Skin epidermis (tissue), 12 donors: ENCODE measurements around the gene NFE2L3.
"Not testable (repeated sequence)": the region's sequence is repeated elsewhere in the genome, so short reads cannot be mapped to it uniquely, and the experiment has no call there.

ENCODE experiments used
- H3K27ac ChIP-seq, 21 experiments: fragments of 200-600 bp; sonication (generic) in 11 of 21; one replicate each; pipeline ENCODE4 v1.5.0; 2020; ENCODE audit warnings: mild to moderate bottlenecking in 3 of 21, inconsistent platforms in 2 of 21, moderate library complexity in 2 of 21
- H3K4me3 ChIP-seq, 7 experiments: fragments of 200-600 bp; sonication (generic) in 2 of 7; one replicate each; pipeline ENCODE4 v1.5.0; 2020; ENCODE audit warnings: inconsistent platforms in 2 of 7, mild to moderate bottlenecking in 2 of 7, moderate library complexity in 1 of 7

The NFE2L3 gene

DNA sequence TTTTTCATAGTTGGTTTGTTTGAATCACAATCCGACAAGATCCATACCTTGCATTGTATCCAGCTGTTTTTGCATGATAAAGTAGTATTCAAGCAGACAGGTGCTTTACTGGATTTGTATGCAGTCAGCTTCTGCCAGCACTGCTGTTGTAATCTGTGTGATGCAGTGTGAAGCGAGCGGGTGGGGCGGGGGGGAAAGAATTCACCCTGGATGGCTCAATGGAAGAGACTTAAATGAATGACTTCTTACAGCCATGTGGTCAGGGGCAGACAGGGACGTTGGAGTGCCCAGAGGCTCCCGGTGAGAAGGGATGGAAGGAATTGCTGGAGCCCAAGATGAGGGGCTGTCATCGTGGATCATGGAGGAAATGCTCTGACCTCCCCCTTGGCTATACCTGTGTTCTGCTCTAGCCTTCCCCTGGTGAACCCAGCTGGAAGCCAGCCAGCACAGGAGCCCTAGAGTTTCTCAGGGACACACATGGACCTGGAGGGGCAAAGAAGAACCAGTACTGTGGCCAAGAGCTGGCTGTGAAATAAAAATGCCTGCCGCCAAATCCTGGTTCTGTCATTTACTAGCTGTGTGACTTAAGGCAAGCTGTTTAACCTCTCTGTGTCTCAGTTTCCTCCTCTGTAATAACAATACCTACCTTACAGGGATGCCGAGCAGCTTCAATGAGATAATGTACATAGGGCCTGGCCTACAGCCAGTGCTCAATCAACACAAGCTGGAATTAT, 14.1 kb downstream of the NFE2L3 start:
- H3K27ac ChIP-seq, result peak overlapping the region in 8 of 21 experiments; percentile 10 to 45 (median 38)
- H3K4me3 ChIP-seq, result no peak overlapping the region

DNA sequence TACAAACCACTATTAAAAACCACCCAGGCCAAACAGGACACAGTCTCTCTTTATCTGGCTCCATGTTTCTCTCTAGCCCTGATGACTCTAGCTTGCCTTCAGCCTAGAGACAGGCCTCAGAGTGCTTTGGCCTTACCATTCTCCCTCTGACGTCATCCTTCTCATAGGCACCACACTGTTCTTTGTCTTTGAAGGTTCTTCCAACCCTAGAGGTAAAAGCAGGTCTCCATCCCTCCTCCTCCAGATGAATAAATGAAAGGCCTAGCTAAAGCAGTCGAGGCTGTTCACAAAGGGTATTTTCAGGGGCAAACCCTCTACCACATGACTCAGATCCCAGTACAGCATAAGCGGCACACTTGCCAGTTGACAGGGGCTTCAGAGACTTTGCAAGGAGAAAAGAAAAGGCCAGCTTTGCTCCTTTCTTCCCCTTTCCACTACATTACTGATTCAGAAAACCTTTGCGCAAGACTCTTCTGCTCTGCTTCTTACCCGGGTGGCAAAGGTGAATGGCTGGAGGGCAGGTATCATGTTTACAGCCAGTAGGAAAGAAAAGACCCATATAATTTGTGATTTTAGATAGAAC, 14.8 kb downstream of the NFE2L3 start:
- H3K27ac ChIP-seq, result peak overlapping the region in 12 of 21 experiments; percentile 10 to 56 (median 36)
- no peak overlapping the region for H3K4me3 ChIP-seq

- Histone ChIP-seq H3K4me3 (no peak overlapping the region), H3K27ac (peak overlapping the region in 9 of 21 experiments; percentile 11 to 56 (median 37))
These were observed 15.4 kb downstream of the NFE2L3 start for GRCh38 chr7:26167303-26167934.

- H3K27ac ChIP-seq, result no peak overlapping the region
- no peak overlapping the region for H3K4me3 ChIP-seq
These were observed 16.5 kb downstream of the NFE2L3 start for GRCh38 chr7:26168458-26169023.

DNA sequence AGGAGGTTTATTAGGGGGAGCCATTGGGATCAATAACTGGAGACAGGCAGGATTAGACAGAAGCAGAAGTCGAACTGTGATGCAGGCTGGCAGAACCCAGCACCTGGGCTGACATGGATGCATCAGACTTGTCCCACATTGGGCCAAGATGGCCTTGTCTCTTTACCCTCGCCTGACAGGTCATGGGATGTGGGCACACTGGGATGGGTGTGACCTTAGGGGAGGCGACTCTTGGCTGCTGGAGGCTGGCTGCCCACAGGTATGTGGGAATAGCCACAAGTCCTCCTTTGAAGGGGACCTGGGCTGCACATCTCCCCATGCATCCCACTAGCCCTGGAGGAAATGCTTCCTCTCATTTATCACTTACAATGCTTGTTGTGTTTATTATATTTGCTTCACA, 17.3 kb downstream of the NFE2L3 start:
- H3K27ac ChIP-seq, result no peak overlapping the region
- no peak overlapping the region for H3K4me3 ChIP-seq

DNA sequence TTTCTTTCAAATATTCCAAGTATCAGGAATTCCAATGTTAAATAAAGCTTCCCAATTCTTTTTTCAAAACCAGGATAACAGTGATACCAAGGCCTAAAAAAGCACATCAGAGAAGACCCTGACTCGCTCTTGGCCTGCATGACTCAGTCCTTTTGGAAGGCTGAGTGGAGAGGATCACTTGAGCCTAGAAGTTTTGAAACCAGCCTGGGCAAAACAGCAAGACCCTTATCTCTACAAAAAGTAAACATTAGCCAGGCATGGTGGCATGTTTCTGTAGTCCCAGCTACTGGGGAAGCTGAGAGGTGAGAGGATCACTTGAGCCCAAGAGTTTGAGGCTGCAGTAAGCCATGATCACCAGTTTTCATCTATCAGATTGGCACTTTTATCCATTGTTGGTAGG, 18.7 kb downstream of the NFE2L3 start:
- no peak overlapping the region for H3K27ac ChIP-seq
- H3K4me3 ChIP-seq, result no peak overlapping the region

GRCh38 chr7:26171601-26172000, 19.6 kb downstream of the NFE2L3 start:
- Histone ChIP-seq H3K4me3 (no peak overlapping the region), H3K27ac (no peak overlapping the region)

GRCh38 chr7:26172048-26172447, 20.1 kb downstream of the NFE2L3 start:
- Histone ChIP-seq H3K27ac (no peak overlapping the region), H3K4me3 (no peak overlapping the region)

DNA sequence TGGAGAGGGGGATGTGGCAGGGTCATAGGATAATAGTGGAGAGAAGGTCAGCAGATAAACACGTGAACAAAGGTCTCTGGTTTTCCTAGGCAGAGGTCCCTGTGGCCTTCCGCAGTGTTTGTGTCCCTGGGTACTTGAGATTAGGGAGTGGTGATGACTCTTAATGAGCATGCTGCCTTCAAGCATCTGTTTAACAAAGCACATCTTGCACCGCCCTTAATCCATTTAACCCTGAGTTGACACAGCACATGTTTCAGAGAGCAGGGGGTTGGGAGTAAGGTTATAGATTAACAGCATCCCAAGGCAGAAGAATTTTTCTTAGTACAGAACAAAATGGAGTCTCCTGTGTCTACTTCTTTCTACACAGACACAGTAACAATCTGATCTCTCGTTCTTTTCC, 23.9 kb downstream of the NFE2L3 start:
- H3K27ac ChIP-seq, H3K4me3 ChIP-seq: not testable (repeated sequence)

DNA sequence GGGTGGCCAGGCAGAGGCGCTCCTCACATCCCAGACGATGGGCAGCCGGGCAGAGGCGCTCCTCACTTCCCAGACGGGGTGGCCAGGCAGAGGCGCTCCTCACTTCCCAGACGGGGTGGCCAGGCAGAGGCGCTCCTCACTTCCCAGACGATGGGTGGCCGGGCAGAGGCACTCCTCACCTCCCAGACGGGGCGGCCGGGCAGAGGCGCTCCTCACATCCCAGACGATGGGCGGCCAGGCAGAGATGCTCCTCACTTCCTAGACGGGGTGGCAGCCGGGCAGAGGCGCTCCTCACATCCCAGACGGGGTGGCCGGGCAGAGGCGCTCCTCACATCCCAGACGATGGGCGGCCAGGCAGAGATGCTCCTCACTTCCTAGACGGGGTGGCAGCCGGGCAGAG, 24.7 kb downstream of the NFE2L3 start:
- not testable (repeated sequence) for H3K4me3 ChIP-seq, H3K27ac ChIP-seq

DNA sequence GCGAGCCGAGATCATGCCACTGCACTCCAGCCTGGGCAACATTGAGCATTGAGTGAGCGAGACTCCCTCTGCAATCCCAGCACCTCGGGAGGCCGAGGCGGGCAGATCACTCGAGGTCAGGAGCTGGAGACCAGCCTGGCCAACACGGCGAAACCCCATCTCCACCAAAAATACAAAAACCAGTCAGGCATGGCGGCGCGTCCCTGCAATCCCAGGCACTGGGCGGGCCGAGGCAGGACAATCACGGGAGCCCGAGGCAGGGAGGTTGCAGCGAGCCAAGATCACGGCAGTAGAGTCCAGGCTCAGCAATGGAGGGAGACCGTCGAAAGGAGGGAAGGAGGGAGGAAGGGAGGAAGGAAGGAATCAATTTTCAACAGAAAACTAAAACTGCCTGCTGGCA, 25.3 kb downstream of the NFE2L3 start:
- H3K4me3 ChIP-seq, result not testable (repeated sequence)

GRCh38 chr7:26178272-26178960, 26.4 kb downstream of the NFE2L3 start:
- Histone ChIP-seq H3K4me3 (no peak overlapping the region), H3K27ac (no peak overlapping the region)

More for the DNA sequence above, 25.3 kb downstream of the NFE2L3 start:
- H3K27ac ChIP-seq, result not testable (repeated sequence)

DNA sequence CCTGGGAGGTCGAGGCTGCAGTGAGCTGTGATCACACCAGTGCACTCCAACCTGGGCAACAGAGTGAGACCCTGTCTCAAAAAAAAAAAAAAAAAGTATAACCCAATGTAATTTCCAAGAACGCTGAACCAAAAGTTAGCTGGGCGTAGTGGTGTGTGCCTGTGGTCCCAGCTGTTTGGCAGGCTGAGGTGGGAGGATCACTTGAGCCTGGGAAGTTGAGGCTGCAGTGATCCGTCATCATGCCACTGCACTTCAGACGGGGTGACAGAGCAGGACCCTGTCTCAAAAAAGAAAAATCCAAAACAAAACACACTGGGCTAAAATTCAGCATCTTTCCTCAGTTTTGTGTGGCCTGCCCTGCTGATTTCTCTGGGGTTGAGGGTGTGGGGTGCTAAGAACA, 27.4 kb downstream of the NFE2L3 start:
- Histone ChIP-seq H3K4me3 (no peak overlapping the region), H3K27ac (no peak overlapping the region)

DNA sequence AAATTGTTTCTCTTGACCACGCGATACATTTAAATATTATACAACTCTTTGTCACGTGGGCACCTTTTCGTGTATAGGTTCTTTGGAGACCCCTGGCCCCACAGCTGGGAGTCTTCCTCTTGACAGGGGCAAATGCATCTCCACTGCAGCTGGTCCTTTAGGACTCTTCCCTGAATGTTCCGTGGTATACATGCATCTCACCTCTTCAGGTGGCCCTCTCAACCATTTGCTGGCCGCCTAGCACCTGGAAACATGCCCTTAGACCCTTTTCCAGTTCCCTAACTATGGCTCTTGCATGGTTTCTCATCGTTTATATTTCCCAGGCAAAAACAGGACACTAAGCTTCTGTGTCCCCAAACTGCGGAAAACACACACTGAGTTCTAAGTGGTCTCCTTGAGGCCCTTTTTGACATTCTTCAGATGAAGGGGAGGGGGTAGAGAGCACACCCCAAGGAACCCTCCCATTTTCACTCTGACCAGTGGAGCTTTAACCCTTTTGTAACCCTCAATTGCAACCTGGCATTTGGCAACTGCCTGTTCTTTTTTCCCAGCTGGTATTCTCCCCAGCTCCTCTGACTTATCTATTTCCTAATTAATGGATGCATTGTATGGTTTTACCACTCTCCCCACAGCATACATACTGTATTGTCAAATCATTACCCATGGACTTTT, 28.0 kb downstream of the NFE2L3 start:
- Histone ChIP-seq H3K4me3 (no peak overlapping the region), H3K27ac (no peak overlapping the region)

DNA sequence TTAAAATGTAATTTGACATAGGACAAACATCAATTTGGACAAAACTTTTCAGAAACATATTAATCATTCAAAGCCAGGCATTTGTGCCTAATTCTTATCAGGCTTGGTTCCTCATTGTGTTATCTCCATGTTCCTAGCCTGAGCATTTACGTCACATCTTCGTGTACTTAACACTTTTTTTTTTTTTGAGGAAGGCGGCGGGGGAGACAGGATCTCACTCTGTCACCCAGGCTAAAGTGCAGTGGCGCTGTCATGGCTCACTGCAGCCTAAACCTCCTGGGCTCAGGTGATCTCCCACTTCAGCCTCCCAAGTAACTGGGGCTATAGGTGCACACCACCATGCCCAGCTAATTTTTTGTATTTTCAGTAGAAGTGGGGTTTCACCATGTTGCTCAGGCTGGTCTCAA, 28.8 kb downstream of the NFE2L3 start:
- Histone ChIP-seq H3K27ac (no peak overlapping the region), H3K4me3 (no peak overlapping the region)

DNA sequence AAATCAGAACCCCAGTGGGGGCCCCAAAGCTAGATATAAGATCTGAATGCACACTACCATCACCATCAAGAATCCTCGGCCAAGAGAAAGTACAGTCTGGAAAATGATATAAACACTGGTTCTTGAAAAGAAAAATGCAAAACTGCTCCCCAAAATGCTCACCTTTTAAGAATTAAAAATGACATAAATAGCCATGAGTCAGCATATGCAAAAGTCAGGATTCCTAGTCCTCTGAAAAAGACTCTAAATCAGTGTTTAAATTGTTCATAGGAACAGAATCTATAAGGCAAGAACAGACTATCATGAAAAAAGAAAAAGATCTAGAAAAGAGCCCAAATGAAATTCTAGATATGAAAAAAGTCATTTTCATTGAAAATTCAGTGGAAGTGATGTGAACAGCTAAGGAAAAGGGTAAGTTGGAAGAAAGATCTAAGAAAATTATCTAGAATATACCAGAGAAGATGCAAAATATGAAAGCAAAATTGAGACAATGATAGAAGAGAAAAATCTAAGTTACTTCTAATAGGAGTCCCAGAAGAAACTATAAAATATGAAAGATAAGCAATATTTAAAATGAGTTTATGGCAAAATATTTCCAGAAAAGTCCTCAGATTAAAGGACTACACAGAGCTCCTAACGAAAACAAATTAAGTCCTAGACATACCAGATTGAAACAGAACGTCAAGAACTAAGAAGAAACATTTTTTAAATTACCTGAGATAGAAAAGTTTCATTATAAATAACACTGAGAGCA, 29.7 kb downstream of the NFE2L3 start:
- H3K4me3 ChIP-seq, result no peak overlapping the region
- no peak overlapping the region for H3K27ac ChIP-seq

DNA sequence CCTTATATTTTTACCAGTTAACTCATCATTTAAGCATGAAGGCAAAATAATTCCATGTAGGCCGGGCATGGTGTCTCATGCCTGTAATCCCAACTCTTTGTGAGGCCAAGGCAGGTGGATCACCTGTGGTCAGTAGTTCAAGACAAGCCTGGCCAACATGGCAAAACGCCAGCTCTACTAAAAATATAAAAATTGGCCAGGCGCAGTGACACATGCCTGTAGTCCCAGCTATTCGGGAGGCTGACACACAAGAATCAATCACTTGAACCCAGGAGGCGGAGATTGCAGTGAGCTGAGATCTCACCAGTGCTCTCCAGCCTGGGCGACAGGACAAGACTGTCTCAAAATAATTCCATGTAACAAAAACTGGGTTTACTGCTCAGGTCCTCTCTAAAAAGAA, 30.3 kb downstream of the NFE2L3 start:
- Histone ChIP-seq H3K27ac (no peak overlapping the region), H3K4me3 (no peak overlapping the region)

DNA sequence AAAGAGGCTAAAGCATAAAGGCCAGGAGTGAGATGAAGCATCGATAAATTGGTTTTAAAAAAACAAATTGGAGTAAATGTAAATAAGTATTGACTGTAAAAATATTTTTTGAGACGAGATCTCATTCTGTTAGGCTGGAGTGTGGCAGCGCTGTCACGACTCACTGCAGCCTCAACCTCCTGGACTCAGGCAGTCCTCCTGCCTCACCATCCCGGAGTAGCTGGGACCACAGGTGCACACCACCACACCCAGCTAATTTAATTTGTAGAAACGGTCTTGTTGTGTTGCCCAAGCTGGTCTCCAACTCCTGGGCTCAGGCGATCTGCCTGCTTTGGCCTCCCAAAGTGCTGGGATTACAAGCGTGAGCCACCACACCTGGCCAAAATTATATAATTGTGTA, 30.7 kb downstream of the NFE2L3 start:
- no peak overlapping the region for H3K4me3 ChIP-seq
- H3K27ac ChIP-seq, result no peak overlapping the region
